GM21786 (cell line): ENCODE measurements around the gene CAPN12.

Experiments used
- ATAC-seq: cut with Tn5 transposase; IDR thresholded peaks from one replicate; pipeline ENCODE4 v1.9.1; 2021; ENCODE audit not compliant: unreplicated experiment

Gene CAPN12

GRCh38 chr19:38697197-38697596, 47.1 kb downstream of the CAPN12 start:
- no peak for ATAC-seq

GRCh38 chr19:38696729-38697055, 47.6 kb downstream of the CAPN12 start:
- no peak for ATAC-seq

GRCh38 chr19:38695832-38696728, 48.2 kb downstream of the CAPN12 start:
- no peak for ATAC-seq

GRCh38 chr19:38695317-38695683, 49.0 kb downstream of the CAPN12 start:
- ATAC-seq: no peak

GRCh38 chr19:38693380-38694223, 50.7 kb downstream of the CAPN12 start:
- no peak for ATAC-seq

- ATAC-seq: no peak
These were observed 51.6 kb downstream of the CAPN12 start for GRCh38 chr19:38692458-38693379.

- no peak for ATAC-seq
These were observed 52.3 kb downstream of the CAPN12 start for GRCh38 chr19:38691938-38692457.

- no peak for ATAC-seq
These were observed 53.4 kb downstream of the CAPN12 start for GRCh38 chr19:38690832-38691231.

GRCh38 chr19:38690146-38690545, 54.1 kb downstream of the CAPN12 start:
- ATAC-seq: no peak

GRCh38 chr19:38687837-38688378, 56.4 kb downstream of the CAPN12 start:
- no peak for ATAC-seq

- no peak for ATAC-seq
These were observed 57.8 kb downstream of the CAPN12 start for GRCh38 chr19:38686530-38686888.

- no peak for ATAC-seq
These were observed 58.4 kb downstream of the CAPN12 start for GRCh38 chr19:38685666-38686529.

- no peak for ATAC-seq
These were observed 59.2 kb downstream of the CAPN12 start for GRCh38 chr19:38684862-38685665.

GRCh38 chr19:38684078-38684861, 60.0 kb downstream of the CAPN12 start:
- ATAC-seq: no peak

- no peak for ATAC-seq
These were observed 60.7 kb downstream of the CAPN12 start for GRCh38 chr19:38683393-38684077.

- no peak for ATAC-seq
These were observed 61.3 kb downstream of the CAPN12 start for GRCh38 chr19:38682872-38683392.

- no peak for ATAC-seq
These were observed 61.9 kb downstream of the CAPN12 start for GRCh38 chr19:38682195-38682867.
